ENCODE measurements around the gene C10orf71.

DNA sequence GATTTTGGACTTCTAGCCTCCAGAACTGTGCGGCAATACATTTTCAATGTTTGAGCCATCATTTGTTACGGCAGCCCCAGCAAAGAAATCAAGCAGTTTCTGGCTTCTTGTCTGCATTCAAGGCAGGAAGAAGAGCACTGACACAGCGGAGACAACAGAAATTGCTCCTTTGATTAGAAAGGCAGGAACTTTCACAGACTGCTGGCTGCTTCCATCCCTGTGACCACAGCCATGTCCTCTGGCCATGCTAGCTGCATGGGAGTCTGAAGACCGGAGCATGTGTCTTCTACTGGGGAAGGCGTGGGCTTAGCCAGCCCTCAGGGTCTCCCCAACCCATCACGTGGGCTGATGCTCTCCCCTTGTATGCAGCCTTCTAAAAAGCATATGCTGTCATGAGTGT, 19.1 kb downstream of the C10orf71 start:
- TF ChIP-seq, protein P1, sequence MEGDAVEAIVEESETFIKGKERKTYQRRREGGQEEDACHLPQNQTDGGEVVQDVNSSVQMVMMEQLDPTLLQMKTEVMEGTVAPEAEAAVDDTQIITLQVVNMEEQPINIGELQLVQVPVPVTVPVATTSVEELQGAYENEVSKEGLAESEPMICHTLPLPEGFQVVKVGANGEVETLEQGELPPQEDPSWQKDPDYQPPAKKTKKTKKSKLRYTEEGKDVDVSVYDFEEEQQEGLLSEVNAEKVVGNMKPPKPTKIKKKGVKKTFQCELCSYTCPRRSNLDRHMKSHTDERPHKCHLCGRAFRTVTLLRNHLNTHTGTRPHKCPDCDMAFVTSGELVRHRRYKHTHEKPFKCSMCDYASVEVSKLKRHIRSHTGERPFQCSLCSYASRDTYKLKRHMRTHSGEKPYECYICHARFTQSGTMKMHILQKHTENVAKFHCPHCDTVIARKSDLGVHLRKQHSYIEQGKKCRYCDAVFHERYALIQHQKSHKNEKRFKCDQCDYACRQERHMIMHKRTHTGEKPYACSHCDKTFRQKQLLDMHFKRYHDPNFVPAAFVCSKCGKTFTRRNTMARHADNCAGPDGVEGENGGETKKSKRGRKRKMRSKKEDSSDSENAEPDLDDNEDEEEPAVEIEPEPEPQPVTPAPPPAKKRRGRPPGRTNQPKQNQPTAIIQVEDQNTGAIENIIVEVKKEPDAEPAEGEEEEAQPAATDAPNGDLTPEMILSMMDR (conservative IDR thresholded peaks at IDR 0.05; ENCODE audit: low read depth, low read length) = no peak
- no peak for TF ChIP-seq EZH2 (IDR thresholded peaks at IDR 0.05; ENCODE audit: borderline replicate concordance, low read depth, low read length, poor library complexity, severe bottlenecking)
